GM23338 (cell line): ENCODE results near the gene BRAF. TPM values are rescaled to one million over a fixed set of nuclear protein-coding genes. Genes with fewer than 3 reads are reported as not detected.

Experiments used
- ATAC-seq: fragments of 200-7000 bp; cut with Tn5 transposase; 3 replicates; pipeline ENCODE4 v1.9.1; 2020
- DNase-seq: peaks from one replicate; pipeline ENCODE4 v3.0.0-alpha.2; 2015; ENCODE audit warnings: low spot score
- H2AFZ ChIP-seq: fragments of 200-600 bp; sonication (generic); 2 replicates; pipeline ENCODE4 v1.8.0; 2016; ENCODE audit warnings: antibody characterized with exemption, mild to moderate bottlenecking, moderate library complexity
- H3F3A ChIP-seq: fragments of 200-600 bp; sonication (generic); replicated peaks from 2 replicates; pipeline ENCODE4 v1.8.0; 2017; ENCODE audit warnings: antibody characterized with exemption, mixed run types, low read depth
- H3K27ac ChIP-seq: fragments of 200-600 bp; sonication (generic); 2 replicates; pipeline ENCODE4 v1.6.1; 2016; ENCODE audit warnings: low read depth
- H3K27me3 ChIP-seq: fragments of 200-600 bp; sonication (generic); 2 replicates; pipeline ENCODE4 v1.8.0; 2016; ENCODE audit warnings: mild to moderate bottlenecking, mixed run types, moderate library complexity; ENCODE audit not compliant: insufficient read depth
- H3K36me3 ChIP-seq: fragments of 200-600 bp; sonication (generic); 2 replicates; pipeline ENCODE4 v1.8.0; 2016; ENCODE audit warnings: mild to moderate bottlenecking; ENCODE audit not compliant: insufficient read depth
- H3K4me1 ChIP-seq: fragments of 200-600 bp; sonication (generic); 2 replicates; pipeline ENCODE4 v1.8.0; 2016; ENCODE audit warnings: mild to moderate bottlenecking, moderate library complexity; ENCODE audit not compliant: insufficient read depth
- H3K4me2 ChIP-seq: fragments of 200-600 bp; sonication (generic); 2 replicates; pipeline ENCODE4 v1.7.1; 2017; ENCODE audit warnings: mixed run types
- H3K4me3 ChIP-seq: fragments of 200-600 bp; sonication (generic); 2 replicates; pipeline ENCODE4 v1.6.1; 2016; ENCODE audit warnings: mixed run types
- H3K79me2 ChIP-seq: fragments of 200-600 bp; sonication (generic); replicated peaks from 2 replicates; pipeline ENCODE4 v1.8.0; 2017; ENCODE audit warnings: mild to moderate bottlenecking; ENCODE audit not compliant: insufficient read depth
- H3K9me2 ChIP-seq: fragments of 200-600 bp; sonication (generic); 2 replicates; pipeline ENCODE4 v1.8.0; 2017; ENCODE audit not compliant: insufficient read depth
- H4K20me1 ChIP-seq: fragments of 200-600 bp; sonication (generic); replicated peaks from 2 replicates; pipeline ENCODE4 v1.8.0; 2017; ENCODE audit warnings: mild to moderate bottlenecking; ENCODE audit not compliant: insufficient read depth
- H3K27ac Mint-ChIP-seq: 2 replicates; pipeline ENCODE4 v1.8.0; 2020; ENCODE audit warnings: inconsistent platforms, mild to moderate bottlenecking, moderate library complexity, mixed read lengths
- H3K27me3 Mint-ChIP-seq: 3 replicates; pipeline ENCODE4 v1.8.0; 2022; ENCODE audit warnings: low read depth, mild to moderate bottlenecking, moderate library complexity, mixed read lengths, inconsistent platforms; ENCODE audit not compliant: insufficient read depth, poor library complexity
- H3K36me3 Mint-ChIP-seq: 3 replicates; pipeline ENCODE4 v1.8.0; 2021; ENCODE audit warnings: low read depth, mild to moderate bottlenecking, inconsistent platforms, moderate library complexity, mixed read lengths
- H3K4me1 Mint-ChIP-seq: 3 replicates; pipeline ENCODE4 v1.8.0; 2020; ENCODE audit warnings: mild to moderate bottlenecking, inconsistent platforms, mixed read lengths
- H3K4me3 Mint-ChIP-seq: 3 replicates; pipeline ENCODE4 v1.8.0; 2021; ENCODE audit warnings: moderate library complexity, mild to moderate bottlenecking, inconsistent platforms, mixed read lengths
- H3K9me3 Mint-ChIP-seq: 3 replicates; pipeline ENCODE4 v1.8.0; 2020; ENCODE audit warnings: moderate library complexity, mild to moderate bottlenecking, inconsistent platforms, mixed read lengths
- CREB1 ChIP-seq: fragments of 250-450 bp; sonication (Bioruptor Pico); IDR thresholded peaks from 2 replicates; pipeline ENCODE4 v1.5.0; 2020; ENCODE audit warnings: low read depth, mild to moderate bottlenecking, moderate library complexity
- EZH2 ChIP-seq: fragments of 200-600 bp; sonication (generic); IDR thresholded peaks from one replicate; pipeline ENCODE4 v1.8.0; 2017; ENCODE audit warnings: antibody characterized with exemption, mild to moderate bottlenecking, low read depth; ENCODE audit not compliant: unreplicated experiment
- EZH2phosphoT487 ChIP-seq: fragments of 200-600 bp; sonication (generic); IDR thresholded peaks from one replicate; pipeline ENCODE4 v1.8.1; 2018; ENCODE audit warnings: antibody characterized with exemption; ENCODE audit not compliant: unreplicated experiment
- ZNF114 ChIP-seq: fragments of 250-450 bp; sonication (Bioruptor Pico); IDR thresholded peaks from 2 replicates; pipeline ENCODE4 v1.5.0; 2020; ENCODE audit warnings: mild to moderate bottlenecking, moderate library complexity
- polyA plus RNA-seq: library from polyadenylated mRNA; unstranded; fragments of >200 nt; fragmentation: Nextera tagmentation; extraction: Ambion mirVana; gene quantifications from 2 replicates; pipeline ENCODE4 v1.2.1, GENCODE V29; 2016
- total RNA-seq: library from RNA; depleted of rRNA; stranded (reverse); fragments of >200 nt; shearing (Covaris generic); gene quantifications from 2 replicates; pipeline ENCODE4 v1.2.3, GENCODE V29; 2014
- TF ChIP-seq, protein P1 (sequence below): fragments of 250-450 bp; sonication (Bioruptor Pico); IDR thresholded peaks from 2 replicates; pipeline ENCODE4 v1.5.0; 2020; ENCODE audit warnings: mild to moderate bottlenecking, moderate library complexity
- TF ChIP-seq, protein P2 (sequence below), 2 experiments: fragments of 200-600 bp in 1 of 2; sonication (generic) in 1 of 2; conservative IDR thresholded peaks; 2 replicates each; pipeline versions ENCODE4 v1.5.1 to v1.6.1; 2016 to 2017; ENCODE audit warnings: antibody characterized with exemption in 2 of 2, low read depth in 2 of 2, mild to moderate bottlenecking in 2 of 2, moderate library complexity in 1 of 2
- TF ChIP-seq, protein P3 (sequence below): IDR thresholded peaks from 2 replicates; pipeline ENCODE4 v1.6.1; 2016; ENCODE audit warnings: antibody characterized with exemption

BRAF gene
- total and polyA plus RNA-seq, 2 experiments from 2014 or later, result 14.6 to 36.8 TPM

DNA sequence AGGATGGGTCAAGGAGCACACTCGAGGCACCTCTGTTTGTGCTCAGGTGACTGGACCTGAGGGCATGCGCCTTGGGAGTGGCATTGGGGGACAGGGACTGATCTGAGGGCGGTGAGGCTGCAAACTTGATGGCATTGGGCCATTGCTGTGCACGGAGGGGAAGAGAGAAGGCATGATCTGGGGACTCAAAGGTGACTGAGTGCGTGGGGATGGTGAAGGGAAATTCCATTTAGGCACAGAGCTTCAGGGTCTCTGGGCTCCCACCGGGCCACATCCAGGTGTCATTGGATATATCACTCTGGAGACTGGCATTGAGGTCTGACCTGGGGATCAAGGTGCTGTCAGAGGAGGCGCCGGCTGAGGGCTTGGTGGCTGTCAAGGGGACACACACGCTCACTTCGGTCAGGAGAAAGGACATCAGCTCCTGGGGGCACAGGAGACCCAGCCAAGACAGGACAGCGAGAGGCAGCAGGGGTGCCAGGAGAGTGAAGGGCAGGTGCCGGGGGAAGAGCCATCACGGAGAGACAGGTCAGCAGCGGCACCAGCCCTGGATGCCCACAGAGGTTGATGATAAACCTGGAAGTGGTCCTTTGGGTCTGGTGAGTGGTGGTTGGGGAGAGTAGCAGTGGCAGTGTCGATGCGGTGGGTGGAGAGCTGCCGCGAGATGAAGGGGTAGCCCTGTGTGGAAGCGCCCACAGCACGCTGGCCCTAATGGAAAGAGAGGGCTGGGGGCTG is 246.5 kb downstream of the BRAF start:
- Mint-ChIP-seq H3K27ac (no peak overlapping the region), H3K9me3 (no peaks in the 10 kb centered on the region), H3K4me3 (no peak overlapping the region), H3K36me3 (0 out of 3 replicates have a peak, but pooled peaks cover 5% of the 10 kb centered on the region), H3K27me3 (peaks cover 12% of the 10 kb centered on the region), H3K4me1 (peaks cover 4% of the 10 kb centered on the region; the same call in 1 of the 3 replicates)
- H3K27me3 ChIP-seq, result 0 out of 2 replicates have a peak, but pooled peaks cover 5% of the 10 kb centered on the region
- H2AFZ ChIP-seq, result no peak overlapping the region
- no peak overlapping the region for H3K27ac ChIP-seq
- H3K4me1 ChIP-seq, result peaks cover 8% of the 10 kb centered on the region; the same call in 1 of the 2 replicates
- no peaks in the 10 kb centered on the region for H3K9me2 ChIP-seq
- DNase-seq, result no peak
- no peaks in the 10 kb centered on the region for H3K79me2 ChIP-seq
- no peaks in the 10 kb centered on the region for H3F3A ChIP-seq
- TF ChIP-seq CREB1, result no peak
- no peak for TF ChIP-seq EZH2phosphoT487
- TF ChIP-seq EZH2, result no peak
- TF ChIP-seq, protein P1, sequence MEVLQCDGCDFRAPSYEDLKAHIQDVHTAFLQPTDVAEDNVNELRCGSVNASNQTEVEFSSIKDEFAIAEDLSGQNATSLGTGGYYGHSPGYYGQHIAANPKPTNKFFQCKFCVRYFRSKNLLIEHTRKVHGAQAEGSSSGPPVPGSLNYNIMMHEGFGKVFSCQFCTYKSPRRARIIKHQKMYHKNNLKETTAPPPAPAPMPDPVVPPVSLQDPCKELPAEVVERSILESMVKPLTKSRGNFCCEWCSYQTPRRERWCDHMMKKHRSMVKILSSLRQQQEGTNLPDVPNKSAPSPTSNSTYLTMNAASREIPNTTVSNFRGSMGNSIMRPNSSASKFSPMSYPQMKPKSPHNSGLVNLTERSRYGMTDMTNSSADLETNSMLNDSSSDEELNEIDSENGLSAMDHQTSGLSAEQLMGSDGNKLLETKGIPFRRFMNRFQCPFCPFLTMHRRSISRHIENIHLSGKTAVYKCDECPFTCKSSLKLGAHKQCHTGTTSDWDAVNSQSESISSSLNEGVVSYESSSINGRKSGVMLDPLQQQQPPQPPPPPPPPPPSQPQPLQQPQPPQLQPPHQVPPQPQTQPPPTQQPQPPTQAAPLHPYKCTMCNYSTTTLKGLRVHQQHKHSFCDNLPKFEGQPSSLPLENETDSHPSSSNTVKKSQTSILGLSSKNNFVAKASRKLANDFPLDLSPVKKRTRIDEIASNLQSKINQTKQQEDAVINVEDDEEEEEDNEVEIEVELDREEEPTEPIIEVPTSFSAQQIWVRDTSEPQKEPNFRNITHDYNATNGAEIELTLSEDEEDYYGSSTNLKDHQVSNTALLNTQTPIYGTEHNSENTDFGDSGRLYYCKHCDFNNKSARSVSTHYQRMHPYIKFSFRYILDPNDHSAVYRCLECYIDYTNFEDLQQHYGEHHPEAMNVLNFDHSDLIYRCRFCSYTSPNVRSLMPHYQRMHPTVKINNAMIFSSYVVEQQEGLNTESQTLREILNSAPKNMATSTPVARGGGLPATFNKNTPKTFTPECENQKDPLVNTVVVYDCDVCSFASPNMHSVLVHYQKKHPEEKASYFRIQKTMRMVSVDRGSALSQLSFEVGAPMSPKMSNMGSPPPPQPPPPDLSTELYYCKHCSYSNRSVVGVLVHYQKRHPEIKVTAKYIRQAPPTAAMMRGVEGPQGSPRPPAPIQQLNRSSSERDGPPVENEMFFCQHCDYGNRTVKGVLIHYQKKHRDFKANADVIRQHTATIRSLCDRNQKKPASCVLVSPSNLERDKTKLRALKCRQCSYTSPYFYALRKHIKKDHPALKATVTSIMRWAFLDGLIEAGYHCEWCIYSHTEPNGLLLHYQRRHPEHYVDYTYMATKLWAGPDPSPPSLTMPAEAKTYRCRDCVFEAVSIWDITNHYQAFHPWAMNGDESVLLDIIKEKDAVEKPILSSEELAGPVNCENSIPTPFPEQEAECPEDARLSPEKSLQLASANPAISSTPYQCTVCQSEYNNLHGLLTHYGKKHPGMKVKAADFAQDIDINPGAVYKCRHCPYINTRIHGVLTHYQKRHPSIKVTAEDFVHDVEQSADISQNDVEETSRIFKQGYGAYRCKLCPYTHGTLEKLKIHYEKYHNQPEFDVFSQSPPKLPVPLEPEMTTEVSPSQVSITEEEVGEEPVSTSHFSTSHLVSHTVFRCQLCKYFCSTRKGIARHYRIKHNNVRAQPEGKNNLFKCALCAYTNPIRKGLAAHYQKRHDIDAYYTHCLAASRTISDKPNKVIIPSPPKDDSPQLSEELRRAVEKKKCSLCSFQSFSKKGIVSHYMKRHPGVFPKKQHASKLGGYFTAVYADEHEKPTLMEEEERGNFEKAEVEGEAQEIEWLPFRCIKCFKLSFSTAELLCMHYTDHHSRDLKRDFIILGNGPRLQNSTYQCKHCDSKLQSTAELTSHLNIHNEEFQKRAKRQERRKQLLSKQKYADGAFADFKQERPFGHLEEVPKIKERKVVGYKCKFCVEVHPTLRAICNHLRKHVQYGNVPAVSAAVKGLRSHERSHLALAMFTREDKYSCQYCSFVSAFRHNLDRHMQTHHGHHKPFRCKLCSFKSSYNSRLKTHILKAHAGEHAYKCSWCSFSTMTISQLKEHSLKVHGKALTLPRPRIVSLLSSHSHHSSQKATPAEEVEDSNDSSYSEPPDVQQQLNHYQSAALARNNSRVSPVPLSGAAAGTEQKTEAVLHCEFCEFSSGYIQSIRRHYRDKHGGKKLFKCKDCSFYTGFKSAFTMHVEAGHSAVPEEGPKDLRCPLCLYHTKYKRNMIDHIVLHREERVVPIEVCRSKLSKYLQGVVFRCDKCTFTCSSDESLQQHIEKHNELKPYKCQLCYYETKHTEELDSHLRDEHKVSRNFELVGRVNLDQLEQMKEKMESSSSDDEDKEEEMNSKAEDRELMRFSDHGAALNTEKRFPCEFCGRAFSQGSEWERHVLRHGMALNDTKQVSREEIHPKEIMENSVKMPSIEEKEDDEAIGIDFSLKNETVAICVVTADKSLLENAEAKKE (CRISPR knock-in tag), result no peak
- TF ChIP-seq, protein P2, sequence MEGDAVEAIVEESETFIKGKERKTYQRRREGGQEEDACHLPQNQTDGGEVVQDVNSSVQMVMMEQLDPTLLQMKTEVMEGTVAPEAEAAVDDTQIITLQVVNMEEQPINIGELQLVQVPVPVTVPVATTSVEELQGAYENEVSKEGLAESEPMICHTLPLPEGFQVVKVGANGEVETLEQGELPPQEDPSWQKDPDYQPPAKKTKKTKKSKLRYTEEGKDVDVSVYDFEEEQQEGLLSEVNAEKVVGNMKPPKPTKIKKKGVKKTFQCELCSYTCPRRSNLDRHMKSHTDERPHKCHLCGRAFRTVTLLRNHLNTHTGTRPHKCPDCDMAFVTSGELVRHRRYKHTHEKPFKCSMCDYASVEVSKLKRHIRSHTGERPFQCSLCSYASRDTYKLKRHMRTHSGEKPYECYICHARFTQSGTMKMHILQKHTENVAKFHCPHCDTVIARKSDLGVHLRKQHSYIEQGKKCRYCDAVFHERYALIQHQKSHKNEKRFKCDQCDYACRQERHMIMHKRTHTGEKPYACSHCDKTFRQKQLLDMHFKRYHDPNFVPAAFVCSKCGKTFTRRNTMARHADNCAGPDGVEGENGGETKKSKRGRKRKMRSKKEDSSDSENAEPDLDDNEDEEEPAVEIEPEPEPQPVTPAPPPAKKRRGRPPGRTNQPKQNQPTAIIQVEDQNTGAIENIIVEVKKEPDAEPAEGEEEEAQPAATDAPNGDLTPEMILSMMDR (conservative IDR thresholded peaks at IDR 0.05; ENCODE audit: low read depth in 2 of 2), result no peak
- TF ChIP-seq, protein P3, sequence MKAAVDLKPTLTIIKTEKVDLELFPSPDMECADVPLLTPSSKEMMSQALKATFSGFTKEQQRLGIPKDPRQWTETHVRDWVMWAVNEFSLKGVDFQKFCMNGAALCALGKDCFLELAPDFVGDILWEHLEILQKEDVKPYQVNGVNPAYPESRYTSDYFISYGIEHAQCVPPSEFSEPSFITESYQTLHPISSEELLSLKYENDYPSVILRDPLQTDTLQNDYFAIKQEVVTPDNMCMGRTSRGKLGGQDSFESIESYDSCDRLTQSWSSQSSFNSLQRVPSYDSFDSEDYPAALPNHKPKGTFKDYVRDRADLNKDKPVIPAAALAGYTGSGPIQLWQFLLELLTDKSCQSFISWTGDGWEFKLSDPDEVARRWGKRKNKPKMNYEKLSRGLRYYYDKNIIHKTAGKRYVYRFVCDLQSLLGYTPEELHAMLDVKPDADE, result no peak
- no peak for TF ChIP-seq ZNF114 (CRISPR knock-in tag)
- no peak for ATAC-seq
- no peaks in the 10 kb centered on the region; the same call in 1 of the 2 replicates for H3K36me3 ChIP-seq
- peaks cover 6% of the 10 kb centered on the region; the same call in 1 of the 2 replicates for H4K20me1 ChIP-seq
- H3K4me2 ChIP-seq, result no peak overlapping the region
- H3K4me3 ChIP-seq, result no peak overlapping the region
